A549 treated with AZD9567 at 1 μM for 4 hours (cell line): ENCODE results near the gene PALB2. TPM values are rescaled to one million over a fixed set of nuclear protein-coding genes. Genes with fewer than 3 reads are reported as not detected.

Experiments used
- total RNA-seq: library from RNA; stranded (reverse); fragments of 200-300 nt; extraction: Qiagen RNA extraction; gene quantifications from 5 replicates; pipeline ENCODE4 v1.2.3, GENCODE V29; 2022; ENCODE audit not compliant: insufficient read depth

PALB2 gene
- total RNA-seq = 10.7 to 13.4 TPM (median 11.5 TPM) in 5 replicates

GRCh38 chr16:23640931-23641765 lies at the start of gene PALB2, which contains the start of gene DCTN5:
Gene PALB2 (minus strand): TSS chr16:23641310. CDS start chr16:23641157, 153 bp downstream.
Gene DCTN5 (plus strand): TSS chr16:23641466. CDS start chr16:23641543, 77 bp downstream.

GRCh38 chr16:23678430-23679273 lies 37.5 kb upstream of the PALB2 start, which contains the start of gene PLK1:
Gene PLK1 (plus strand): TSS chr16:23678889. CDS start chr16:23678933, 44 bp downstream.

GRCh38 chr16:23595951-23596720 lies 45.0 kb downstream of the PALB2 start, which contains the start of gene NDUFAB1:
Gene NDUFAB1 (minus strand): TSS chr16:23596316. CDS start chr16:23596290, 26 bp downstream.

GRCh38 chr16:23556881-23557778 lies 84.0 kb downstream of the PALB2 start, which contains the start of the genes EARS2 and UBFD1:
Gene EARS2 (minus strand): TSS chr16:23557350. CDS start chr16:23557343, 7 bp downstream.
Gene UBFD1 (plus strand): TSS chr16:23557727. CDS start chr16:23557743, 16 bp downstream.

Other genes starting within 250 kb of the PALB2 start
- gene COG7, start 188.1 kb downstream of the PALB2 start, total RNA-seq = 10.2 to 16.0 TPM (median 15.5 TPM) in 5 replicates
- gene GGA2, start 130.8 kb downstream of the PALB2 start, total RNA-seq = 28.5 to 33.8 TPM (median 30.3 TPM) in 5 replicates
- gene EARS2, start 84.0 kb downstream of the PALB2 start, total RNA-seq = 15.3 to 30.0 TPM (median 28.6 TPM) in 5 replicates
- gene UBFD1, start 83.6 kb downstream of the PALB2 start, total RNA-seq = 43.8 to 54.0 TPM (median 47.9 TPM) in 5 replicates
- 157 to 196 TPM (median 190 TPM) in 5 replicates for gene NDUFAB1, start 45.0 kb downstream of the PALB2 start, total RNA-seq
- 54.5 to 72.2 TPM (median 71.8 TPM) in 5 replicates for gene DCTN5, start 156 bp upstream of the PALB2 start, total RNA-seq
- 143 to 160 TPM (median 152 TPM) in 5 replicates for gene PLK1, start 37.6 kb upstream of the PALB2 start, total RNA-seq
- not detected in 5 replicates for gene ERN2, start 71.9 kb upstream of the PALB2 start, total RNA-seq
- 0.05 TPM in 1 of 5 replicates, not detected in the others for gene CHP2, start 113.7 kb upstream of the PALB2 start, total RNA-seq
- 0.08 to 0.25 TPM (median 0.21 TPM) in 4 of 5 replicates, not detected in the other for gene PRKCB, start 194.7 kb upstream of the PALB2 start, total RNA-seq